Activated naive CD4-positive, alpha-beta T cell treated with anti-CD3 and anti-CD28 coated beads, Interleukin-2, amount 50 U/mL, for 72 hours (primary cell): ENCODE data around the gene SCNN1B. TPM values are rescaled to one million over a fixed set of nuclear protein-coding genes. Genes with fewer than 3 reads are reported as not detected.
"Not testable (repeated sequence)": the region's sequence is repeated elsewhere in the genome, so short reads cannot be mapped to it uniquely, and the experiment has no call there.

Experiments
- ATAC-seq, 2 donors: fragments of 150-1000 bp; cut with Tn5 transposase; 2 replicates each; pipeline ENCODE4 v1.10.0; 2021; ENCODE audit warnings: mild to moderate bottlenecking in 2 of 2, moderate library complexity in 2 of 2
- DNase-seq, 2 donors: peaks; one replicate each; pipeline ENCODE4 v3.0.0; 2021 to 2022; ENCODE audit warnings: low spot score in 2 of 2
- H3K27ac Mint-ChIP-seq, 2 donors: one replicate each; pipeline ENCODE4 v1.8.0; 2022; ENCODE audit warnings: mild to moderate bottlenecking in 2 of 2, mixed read lengths in 2 of 2
- H3K36me3 Mint-ChIP-seq, 2 donors: one replicate each; pipeline ENCODE4 v1.8.0; 2022; ENCODE audit warnings: mixed read lengths in 2 of 2
- H3K9me3 Mint-ChIP-seq, 2 donors: one replicate each; pipeline ENCODE4 v1.8.0; 2022; ENCODE audit warnings: mixed read lengths in 2 of 2
- total RNA-seq, 2 donors: library from RNA; stranded (reverse); gene quantifications; one replicate each; pipeline ENCODE4 v1.2.3, GENCODE V29; 2022

SCNN1B gene
- total RNA-seq, 2 donors from 2014 or later, result not detected

- Mint-ChIP-seq H3K36me3 (peaks cover 0 to 7% of the 10 kb centered on the region in 2 donors), H3K9me3 (no peaks in the 10 kb centered on the region), H3K27ac (peak overlapping the region in 1 of 2 donors; percentile 53)
- ATAC-seq (no peak), DNase-seq (no peak)
Observed at GRCh38 chr16:23398987-23399805, 97.1 kb downstream of the SCNN1B start.

- H3K36me3 Mint-ChIP-seq, DNase-seq, ATAC-seq, H3K27ac Mint-ChIP-seq, H3K9me3 Mint-ChIP-seq: not testable (repeated sequence)
Observed at GRCh38 chr16:23400447-23400846, 98.3 kb downstream of the SCNN1B start.

GRCh38 chr16:23401139-23401538, 99.0 kb downstream of the SCNN1B start:
- Mint-ChIP-seq H3K9me3 (no peaks in the 10 kb centered on the region), H3K36me3 (peaks cover 0 to 7% of the 10 kb centered on the region in 2 donors), H3K27ac (no peak overlapping the region)
- ATAC-seq (no peak), DNase-seq (no peak)

GRCh38 chr16:23402100-23402499, 100.0 kb downstream of the SCNN1B start:
- DNase-seq, result no peak
- ATAC-seq, result no peak
- Mint-ChIP-seq H3K27ac (no peak overlapping the region), H3K9me3 (no peaks in the 10 kb centered on the region), H3K36me3 (peaks cover 0 to 7% of the 10 kb centered on the region in 2 donors)

- no peak for ATAC-seq
- Mint-ChIP-seq H3K27ac (no peak overlapping the region), H3K36me3 (peaks cover 0 to 7% of the 10 kb centered on the region in 2 donors), H3K9me3 (no peaks in the 10 kb centered on the region)
- no peak for DNase-seq
Observed at GRCh38 chr16:23403547-23403946, 101.4 kb downstream of the SCNN1B start.

GRCh38 chr16:23406024-23406423, 103.9 kb downstream of the SCNN1B start:
- Mint-ChIP-seq H3K36me3 (peaks cover 0 to 8% of the 10 kb centered on the region in 2 donors), H3K27ac (no peak overlapping the region), H3K9me3 (no peaks in the 10 kb centered on the region)
- DNase-seq (no peak), ATAC-seq (no peak)

GRCh38 chr16:23406546-23407240, 104.6 kb downstream of the SCNN1B start:
- DNase-seq (no peak), ATAC-seq (no peak)
- Mint-ChIP-seq H3K36me3 (peaks cover 0 to 8% of the 10 kb centered on the region in 2 donors), H3K9me3 (no peaks in the 10 kb centered on the region), H3K27ac (no peak overlapping the region)

GRCh38 chr16:23407436-23408127, 105.5 kb downstream of the SCNN1B start:
- no peak for ATAC-seq
- no peak overlapping the region for H3K27ac Mint-ChIP-seq
- H3K36me3 Mint-ChIP-seq, result peaks cover 0 to 8% of the 10 kb centered on the region in 2 donors
- no peak for DNase-seq
- H3K9me3 Mint-ChIP-seq, result no peaks in the 10 kb centered on the region

- peak overlapping the region in 1 of 2 donors; percentile 72 for H3K27ac Mint-ChIP-seq
- ATAC-seq (no peak), DNase-seq (no peak)
- H3K36me3 Mint-ChIP-seq, result peaks cover 0 to 8% of the 10 kb centered on the region in 2 donors
- no peaks in the 10 kb centered on the region for H3K9me3 Mint-ChIP-seq
Observed at GRCh38 chr16:23408242-23408822, 106.2 kb downstream of the SCNN1B start.

- ATAC-seq, result no peak
- H3K36me3 Mint-ChIP-seq, result peaks cover 0 to 8% of the 10 kb centered on the region in 2 donors
Observed at GRCh38 chr16:23408823-23409298, 106.8 kb downstream of the SCNN1B start.

GRCh38 chr16:23409522-23409921, 107.4 kb downstream of the SCNN1B start:
- peak overlapping the region in 1 of 2 donors; percentile 15 for H3K27ac Mint-ChIP-seq
- no peak for ATAC-seq

More at GRCh38 chr16:23408823-23409298, 106.8 kb downstream of the SCNN1B start:
- Mint-ChIP-seq H3K9me3 (no peaks in the 10 kb centered on the region), H3K27ac (no peak overlapping the region)
- no peak for DNase-seq

GRCh38 chr16:23410176-23410575, 108.1 kb downstream of the SCNN1B start:
- Mint-ChIP-seq H3K27ac (no peak overlapping the region), H3K36me3 (peaks cover 0 to 8% of the 10 kb centered on the region in 2 donors), H3K9me3 (no peaks in the 10 kb centered on the region)
- ATAC-seq, result no peak
- no peak for DNase-seq

More at GRCh38 chr16:23409522-23409921, 107.4 kb downstream of the SCNN1B start:
- DNase-seq, result no peak
- Mint-ChIP-seq H3K9me3 (no peaks in the 10 kb centered on the region), H3K36me3 (peaks cover 0 to 8% of the 10 kb centered on the region in 2 donors)

- peaks cover 0 to under 1% of the 10 kb centered on the region in 2 donors for H3K36me3 Mint-ChIP-seq
- ATAC-seq (no peak), DNase-seq (no peak)
- peak overlapping the region in 1 of 2 donors; percentile 30 for H3K27ac Mint-ChIP-seq
- no peaks in the 10 kb centered on the region for H3K9me3 Mint-ChIP-seq
Observed at GRCh38 chr16:23414731-23415130, 112.6 kb downstream of the SCNN1B start.

GRCh38 chr16:23416816-23417215, 114.7 kb downstream of the SCNN1B start:
- Mint-ChIP-seq H3K36me3 (no peaks in the 10 kb centered on the region), H3K9me3 (no peaks in the 10 kb centered on the region), H3K27ac (no peak overlapping the region)
- ATAC-seq (no peak), DNase-seq (no peak)

- Mint-ChIP-seq H3K9me3 (no peaks in the 10 kb centered on the region), H3K36me3 (peaks cover 0 to 6% of the 10 kb centered on the region in 2 donors), H3K27ac (no peak overlapping the region)
- ATAC-seq, result no peak
- DNase-seq, result no peak
Observed at GRCh38 chr16:23420011-23420410, 117.9 kb downstream of the SCNN1B start.

- no peak for DNase-seq
- Mint-ChIP-seq H3K27ac (peak overlapping the region in 1 of 2 donors; percentile 18), H3K36me3 (peaks cover 0 to 6% of the 10 kb centered on the region in 2 donors), H3K9me3 (no peaks in the 10 kb centered on the region)
- no peak for ATAC-seq
Observed at GRCh38 chr16:23423496-23424049, 121.5 kb downstream of the SCNN1B start.
